ENCODE measurements around the gene CYSTM1.

DNA sequence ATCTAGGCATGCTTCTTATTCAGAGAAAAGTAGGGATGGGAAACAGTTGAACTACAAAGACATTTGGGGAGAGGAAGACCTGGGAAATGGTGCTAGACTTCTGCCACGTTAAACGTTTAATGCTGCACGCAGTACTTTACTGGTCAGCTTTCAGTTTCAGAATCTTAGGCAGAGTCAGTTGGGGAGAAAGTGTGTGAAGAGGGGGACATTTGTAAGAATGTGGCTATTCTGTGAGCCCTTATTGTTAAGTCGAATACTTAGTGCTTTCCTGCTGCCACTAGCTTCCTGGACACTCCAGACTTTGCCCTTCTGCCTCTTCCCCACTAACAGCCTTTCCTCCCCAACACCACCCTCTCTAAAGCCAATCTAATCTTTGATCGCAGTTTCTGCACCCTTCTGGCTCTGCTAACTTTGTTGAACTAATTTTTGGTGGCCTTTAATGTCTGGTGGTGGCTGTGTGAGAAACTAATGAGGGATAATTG is 6.1 kb downstream of the CYSTM1 start:
- TF ChIP-seq, protein P1, sequence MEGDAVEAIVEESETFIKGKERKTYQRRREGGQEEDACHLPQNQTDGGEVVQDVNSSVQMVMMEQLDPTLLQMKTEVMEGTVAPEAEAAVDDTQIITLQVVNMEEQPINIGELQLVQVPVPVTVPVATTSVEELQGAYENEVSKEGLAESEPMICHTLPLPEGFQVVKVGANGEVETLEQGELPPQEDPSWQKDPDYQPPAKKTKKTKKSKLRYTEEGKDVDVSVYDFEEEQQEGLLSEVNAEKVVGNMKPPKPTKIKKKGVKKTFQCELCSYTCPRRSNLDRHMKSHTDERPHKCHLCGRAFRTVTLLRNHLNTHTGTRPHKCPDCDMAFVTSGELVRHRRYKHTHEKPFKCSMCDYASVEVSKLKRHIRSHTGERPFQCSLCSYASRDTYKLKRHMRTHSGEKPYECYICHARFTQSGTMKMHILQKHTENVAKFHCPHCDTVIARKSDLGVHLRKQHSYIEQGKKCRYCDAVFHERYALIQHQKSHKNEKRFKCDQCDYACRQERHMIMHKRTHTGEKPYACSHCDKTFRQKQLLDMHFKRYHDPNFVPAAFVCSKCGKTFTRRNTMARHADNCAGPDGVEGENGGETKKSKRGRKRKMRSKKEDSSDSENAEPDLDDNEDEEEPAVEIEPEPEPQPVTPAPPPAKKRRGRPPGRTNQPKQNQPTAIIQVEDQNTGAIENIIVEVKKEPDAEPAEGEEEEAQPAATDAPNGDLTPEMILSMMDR (IDR thresholded peaks at IDR 0.05; ENCODE audit: low read depth, low read length): no peak
- no peak for TF ChIP-seq POLR2A (IDR thresholded peaks at IDR 0.05; ENCODE audit: extremely low read depth, insufficient read length)

All from NB4 (cell line).